ENCODE measurements around the gene HHLA2. TPM values are rescaled to one million over a fixed set of nuclear protein-coding genes. Genes with fewer than 3 reads are reported as not detected.
A peak's percentile ranks its signal among the peaks of the same experiment; 100 is the strongest.

Gene HHLA2
- total and polyA plus RNA-seq, 2 experiments from 2014 or later: not detected

GRCh38 chr3:108305484-108306172, 9.3 kb downstream of the HHLA2 start:
- Histone ChIP-seq H3K4me3 (no peak overlapping the region), H3F3A (replicated peaks; ENCODE audit: low read depth) (no peaks in the 10 kb centered on the region), H3K4me2 (no peak overlapping the region), H3K9me2 (ENCODE audit: insufficient read depth) (no peaks in the 10 kb centered on the region), H4K20me1 (replicated peaks; ENCODE audit: insufficient read depth) (no peaks in the 10 kb centered on the region), H3K79me2 (replicated peaks; ENCODE audit: insufficient read depth) (no peaks in the 10 kb centered on the region), H3K27me3 (ENCODE audit: insufficient read depth) (no peaks in the 10 kb centered on the region), H2AFZ (peak overlapping the region; percentile 38; the same call in 1 of the 2 replicates), H3K4me1 (ENCODE audit: insufficient read depth) (peaks cover 13% of the 10 kb centered on the region; the same call in 1 of the 2 replicates), H3K27ac (ENCODE audit: low read depth) (no peak overlapping the region), H3K36me3 (ENCODE audit: insufficient read depth) (no peaks in the 10 kb centered on the region)
- ATAC-seq (no peak), DNase-seq (ENCODE audit: low spot score) (no peak)
- no peak overlapping the region for H3K4me3 Mint-ChIP-seq
- H3K27me3 Mint-ChIP-seq (ENCODE audit: insufficient read depth, low read depth, poor library complexity): no peaks in the 10 kb centered on the region
- H3K9me3 Mint-ChIP-seq: no peaks in the 10 kb centered on the region; the same call in 2 of the 3 replicates
- TF ChIP-seq STAT1 (IDR thresholded peaks at IDR 0.05; ENCODE audit: unreplicated experiment): no peak
- no peak for TF ChIP-seq JUNB (IDR thresholded peaks at IDR 0.05; ENCODE audit: unreplicated experiment)
- TF ChIP-seq, protein P1, sequence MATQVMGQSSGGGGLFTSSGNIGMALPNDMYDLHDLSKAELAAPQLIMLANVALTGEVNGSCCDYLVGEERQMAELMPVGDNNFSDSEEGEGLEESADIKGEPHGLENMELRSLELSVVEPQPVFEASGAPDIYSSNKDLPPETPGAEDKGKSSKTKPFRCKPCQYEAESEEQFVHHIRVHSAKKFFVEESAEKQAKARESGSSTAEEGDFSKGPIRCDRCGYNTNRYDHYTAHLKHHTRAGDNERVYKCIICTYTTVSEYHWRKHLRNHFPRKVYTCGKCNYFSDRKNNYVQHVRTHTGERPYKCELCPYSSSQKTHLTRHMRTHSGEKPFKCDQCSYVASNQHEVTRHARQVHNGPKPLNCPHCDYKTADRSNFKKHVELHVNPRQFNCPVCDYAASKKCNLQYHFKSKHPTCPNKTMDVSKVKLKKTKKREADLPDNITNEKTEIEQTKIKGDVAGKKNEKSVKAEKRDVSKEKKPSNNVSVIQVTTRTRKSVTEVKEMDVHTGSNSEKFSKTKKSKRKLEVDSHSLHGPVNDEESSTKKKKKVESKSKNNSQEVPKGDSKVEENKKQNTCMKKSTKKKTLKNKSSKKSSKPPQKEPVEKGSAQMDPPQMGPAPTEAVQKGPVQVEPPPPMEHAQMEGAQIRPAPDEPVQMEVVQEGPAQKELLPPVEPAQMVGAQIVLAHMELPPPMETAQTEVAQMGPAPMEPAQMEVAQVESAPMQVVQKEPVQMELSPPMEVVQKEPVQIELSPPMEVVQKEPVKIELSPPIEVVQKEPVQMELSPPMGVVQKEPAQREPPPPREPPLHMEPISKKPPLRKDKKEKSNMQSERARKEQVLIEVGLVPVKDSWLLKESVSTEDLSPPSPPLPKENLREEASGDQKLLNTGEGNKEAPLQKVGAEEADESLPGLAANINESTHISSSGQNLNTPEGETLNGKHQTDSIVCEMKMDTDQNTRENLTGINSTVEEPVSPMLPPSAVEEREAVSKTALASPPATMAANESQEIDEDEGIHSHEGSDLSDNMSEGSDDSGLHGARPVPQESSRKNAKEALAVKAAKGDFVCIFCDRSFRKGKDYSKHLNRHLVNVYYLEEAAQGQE (IDR thresholded peaks at IDR 0.05; ENCODE audit: unreplicated experiment): no peak
- no peak for TF ChIP-seq EZH2 (IDR thresholded peaks at IDR 0.05; ENCODE audit: low read depth, unreplicated experiment)
- no peak for TF ChIP-seq ZNF114 (CRISPR knock-in tag; IDR thresholded peaks at IDR 0.05)
- TF ChIP-seq EZH2phosphoT487 (IDR thresholded peaks at IDR 0.05; ENCODE audit: unreplicated experiment): no peak
- no peak for TF ChIP-seq ZNF462 (CRISPR knock-in tag; IDR thresholded peaks at IDR 0.05)
- TF ChIP-seq ETS1 (IDR thresholded peaks at IDR 0.05): no peak
- peaks cover 8% of the 10 kb centered on the region; the same call in 2 of the 3 replicates for H3K4me1 Mint-ChIP-seq
- H3K27ac Mint-ChIP-seq: no peak overlapping the region
- H3K36me3 Mint-ChIP-seq (ENCODE audit: low read depth): no peaks in the 10 kb centered on the region

Data from GM23338 (cell line).